Measurements from ENCODE around the gene ZEB2. TPM values are rescaled to one million over a fixed set of nuclear protein-coding genes. Genes with fewer than 3 reads are reported as not detected.

ZEB2 gene
- total and polyA plus RNA-seq, 2 of the 8 experiments (the other 6 are each of a cell fraction or from before 2014, with no cell fraction given): 0.38 TPM; not detected in 1

GRCh38 chr2:144412709-144413108 lies 107.2 kb downstream of the ZEB2 start:
- H2AK5ac ChIP-seq (ENCODE audit: low read depth, low read length): no peak overlapping the region
- no peak overlapping the region for H2BK15ac ChIP-seq (ENCODE audit: low read length)
- DNase-seq (ENCODE audit: low read depth in 1 of 2, low spot score in 2 of 2) (no peak), FAIRE-seq (no peak)
- H3K36me3 ChIP-seq (ENCODE audit: control insufficient read depth in 2 of 4, insufficient read depth in 4 of 4, low read length in 3 of 4): no peaks in the 10 kb centered on the region
- H3K4me2 ChIP-seq (ENCODE audit: insufficient read depth in 1 of 2, low read depth in 2 of 2, low read length in 2 of 2): no peak overlapping the region
- no peaks in the 10 kb centered on the region for H3K23me2 ChIP-seq (ENCODE audit: low read depth, low read length)
- H3K4ac ChIP-seq (replicated peaks; ENCODE audit: insufficient read length, low read depth, low read length): no peak overlapping the region
- no peak overlapping the region for H3K4me3 ChIP-seq (ENCODE audit: extremely low read depth in 1 of 4, insufficient read depth in 2 of 4, low read depth in 3 of 4, low read length in 4 of 4)
- H4K91ac ChIP-seq (replicated peaks; ENCODE audit: insufficient read length, low read length): no peak overlapping the region
- H2AFZ ChIP-seq (ENCODE audit: low read length): no peak overlapping the region
- H3K14ac ChIP-seq (ENCODE audit: insufficient read length): no peak overlapping the region
- no peak overlapping the region for H2BK120ac ChIP-seq (replicated peaks; ENCODE audit: low read depth, low read length)
- ChIA-PET CTCF (ENCODE audit: partially characterized antibody) (interaction anchor here (1.0 kb wide), 1 partner anchor 26 kb away, joined by 3 read pairs; no protein-coding TSS in a partner anchor), POLR2A (ENCODE audit: partially characterized antibody) (no interaction called here)
- H2BK20ac ChIP-seq (ENCODE audit: low read length): no peak overlapping the region
- H3K79me2 ChIP-seq (ENCODE audit: control insufficient read depth in 1 of 2, insufficient read depth in 2 of 2, low read length in 2 of 2): no peaks in the 10 kb centered on the region
- H3K27ac ChIP-seq (ENCODE audit: low read depth, low read length): no peak overlapping the region
- no peaks in the 10 kb centered on the region for H3K27me3 ChIP-seq (replicated peaks in 1 of 4; ENCODE audit: control insufficient read depth in 3 of 4, extremely low read depth in 1 of 4, insufficient read depth in 3 of 4, low read length in 3 of 4)
- no peak overlapping the region for H3K9ac ChIP-seq (replicated peaks in 1 of 4; ENCODE audit: extremely low read depth in 1 of 4, low read depth in 3 of 4, low read length in 3 of 4)
- no peak overlapping the region for H4K5ac ChIP-seq (ENCODE audit: insufficient read length, low read depth, low read length)
- H4K8ac ChIP-seq (ENCODE audit: extremely low read depth, insufficient read depth, low read length): no peak overlapping the region
- H4K20me1 ChIP-seq (replicated peaks in 1 of 2; ENCODE audit: control insufficient read depth in 1 of 2, insufficient read depth in 2 of 2, low read length in 2 of 2): no peaks in the 10 kb centered on the region
- H3K18ac ChIP-seq (ENCODE audit: extremely low read depth, low read length): no peak overlapping the region
- H2BK12ac ChIP-seq (ENCODE audit: low read depth, low read length): no peak overlapping the region
- no peaks in the 10 kb centered on the region for H3K79me1 ChIP-seq (ENCODE audit: low read depth, low read length)
- 83% methylated on average over 2 of the region's 2 CpGs; no CpG with 5 or more reads in 1 of the 2 experiments for WGBS, 2 experiments (ENCODE audit: extremely low coverage in 1 of 2, insufficient coverage in 1 of 2, insufficient read length in 1 of 2, insufficient replicate concordance in 2 of 2, low coverage in 1 of 2, low lambda C conversion rate in 2 of 2, missing lambda C conversion rate in 1 of 2)
- peaks cover 0 to 3% (median 0%) of the 10 kb centered on the region in 4 experiments; a peak in 1 of 7 replicates for H3K4me1 ChIP-seq (replicated peaks in 1 of 4; ENCODE audit: control insufficient read depth in 3 of 4, insufficient read depth in 4 of 4, low read length in 3 of 4)
- no peak overlapping the region for H2BK5ac ChIP-seq (ENCODE audit: low read depth, low read length)
- H3K56ac ChIP-seq (replicated peaks; ENCODE audit: insufficient read length, low read depth, low read length): no peak overlapping the region
- H3K9me3 ChIP-seq (ENCODE audit: insufficient read depth in 2 of 2, low read depth in 1 of 2, low read length in 1 of 2): no peaks in the 10 kb centered on the region
- no peak for TF ChIP-seq PHF8 (conservative IDR thresholded peaks at IDR 0.05; ENCODE audit: low read depth, low read length)
- TF ChIP-seq JUN (IDR thresholded peaks at IDR 0.05; ENCODE audit: low read depth, low read length): no peak
- no peak overlapping the region for H3K23ac ChIP-seq (ENCODE audit: insufficient read length)
